ENCODE measurements around the gene RFTN1. TPM values are rescaled to one million over a fixed set of nuclear protein-coding genes. Genes with fewer than 3 reads are reported as not detected.

The RFTN1 gene
- total and polyA plus RNA-seq, 2 donors (not counting 1 experiment from before 2014, with no cell fraction given) = 32.4 to 156 TPM

- peaks cover 0 to 10% of the 10 kb centered on the region in 2 experiments for H3K36me3 ChIP-seq (replicated peaks in 1 of 2; ENCODE audit: control extremely low read depth in 1 of 2, control insufficient read depth in 1 of 2, extremely low read depth in 1 of 2, insufficient read depth in 2 of 2, low read length in 1 of 2)
- peaks cover 97% of the 10 kb centered on the region for H3K79me2 ChIP-seq (ENCODE audit: control insufficient read depth, insufficient read depth, low read length)
- 69% methylated on average over 5 of the region's 6 CpGs for WGBS (ENCODE audit: insufficient coverage)
- CTCF ChIA-PET = no interaction called here
- no peak for DNase-seq
- intact Hi-C loops (cut with micrococcal nuclease) = no loop called here
- H3K27ac ChIP-seq (ENCODE audit: low read length in 2 of 2) = no peak overlapping the region
- no peak overlapping the region for H3K4me2 ChIP-seq (replicated peaks; ENCODE audit: low read depth, low read length, poor library complexity, severe bottlenecking)
- H3K27me3 ChIP-seq (replicated peaks in 1 of 4; ENCODE audit: control extremely low read depth in 1 of 4, control insufficient read depth in 3 of 4, insufficient read depth in 4 of 4, low read length in 3 of 4) = no peaks in the 10 kb centered on the region
- POLR2A ChIA-PET = no interaction called here
- Mint-ChIP-seq H3K4me3 (no peak overlapping the region), H3K27ac (no peak overlapping the region), H3K27me3 (no peaks in the 10 kb centered on the region), H3K4me1 (peaks cover 53% of the 10 kb centered on the region), H3K9me3 (ENCODE audit: insufficient read depth) (no peaks in the 10 kb centered on the region)
- peaks cover 10 to 20% of the 10 kb centered on the region in 2 donors for H3K4me1 ChIP-seq (ENCODE audit: control insufficient read depth in 2 of 2, insufficient read depth in 2 of 2, low read length in 2 of 2)
- H3K9ac ChIP-seq (ENCODE audit: low read length) = no peak overlapping the region
- H4K20me1 ChIP-seq (ENCODE audit: control insufficient read depth, insufficient read depth, low read length, poor library complexity, severe bottlenecking) = peaks cover 24% of the 10 kb centered on the region
- no peak for ATAC-seq (ENCODE audit: low read depth)
- H2AFZ ChIP-seq (ENCODE audit: insufficient read depth, low read depth, low read length, poor library complexity, severe bottlenecking) = no peak overlapping the region
- no peak for TF ChIP-seq EZH2 (IDR thresholded peaks at IDR 0.05; ENCODE audit: borderline replicate concordance, insufficient read depth, low read depth, low read length, poor library complexity, severe bottlenecking)
- TF ChIP-seq CTCF (IDR thresholded peaks at IDR 0.05) = no peak
- no peak overlapping the region for H3K4me3 ChIP-seq (ENCODE audit: control extremely low read depth in 1 of 5, extremely low read depth in 1 of 5, insufficient read depth in 1 of 5, low read depth in 2 of 5, low read length in 4 of 5)
- no peaks in the 10 kb centered on the region for H3K9me3 ChIP-seq (ENCODE audit: control extremely low read depth in 1 of 3, control insufficient read depth in 2 of 3, insufficient read depth in 1 of 3, low read length in 2 of 3)
Observed at GRCh38 chr3:16449369-16449768, 64.1 kb downstream of the RFTN1 start.

GRCh38 chr3:16448639-16449070 is 64.8 kb downstream of the RFTN1 start:
- intact Hi-C loops (cut with micrococcal nuclease) = no loop called here
- H3K4me1 Mint-ChIP-seq = peaks cover 47% of the 10 kb centered on the region
- DNase-seq (no peak), ATAC-seq (ENCODE audit: low read depth) (no peak)
- H3K79me2 ChIP-seq (ENCODE audit: control insufficient read depth, insufficient read depth, low read length) = peaks cover 97% of the 10 kb centered on the region
- TF ChIP-seq EZH2 (IDR thresholded peaks at IDR 0.05; ENCODE audit: borderline replicate concordance, insufficient read depth, low read depth, low read length, poor library complexity, severe bottlenecking) (no peak), CTCF (IDR thresholded peaks at IDR 0.05) (no peak)
- H2AFZ ChIP-seq (ENCODE audit: insufficient read depth, low read depth, low read length, poor library complexity, severe bottlenecking) = no peak overlapping the region
- H3K9ac ChIP-seq (ENCODE audit: low read length) = no peak overlapping the region
- H3K27ac ChIP-seq (ENCODE audit: low read length in 2 of 2) = no peak overlapping the region
- no peaks in the 10 kb centered on the region for H3K27me3 ChIP-seq (replicated peaks in 1 of 4; ENCODE audit: control extremely low read depth in 1 of 4, control insufficient read depth in 3 of 4, insufficient read depth in 4 of 4, low read length in 3 of 4)
- H3K27ac Mint-ChIP-seq = no peak overlapping the region
- H3K9me3 ChIP-seq (ENCODE audit: control extremely low read depth in 1 of 3, control insufficient read depth in 2 of 3, insufficient read depth in 1 of 3, low read length in 2 of 3) = peaks cover 0 to 1% (median 0%) of the 10 kb centered on the region in 3 donors
- H4K20me1 ChIP-seq (ENCODE audit: control insufficient read depth, insufficient read depth, low read length, poor library complexity, severe bottlenecking) = peaks cover 20% of the 10 kb centered on the region
- no peak overlapping the region for H3K4me3 ChIP-seq (ENCODE audit: control extremely low read depth in 1 of 5, extremely low read depth in 1 of 5, insufficient read depth in 1 of 5, low read depth in 2 of 5, low read length in 4 of 5)
- H3K4me1 ChIP-seq (ENCODE audit: control insufficient read depth in 2 of 2, insufficient read depth in 2 of 2, low read length in 2 of 2) = peaks cover 7 to 20% of the 10 kb centered on the region in 2 donors
- H3K4me3 Mint-ChIP-seq = no peak overlapping the region
- ChIA-PET CTCF (no interaction called here), POLR2A (no interaction called here)
- H3K9me3 Mint-ChIP-seq (ENCODE audit: insufficient read depth) = no peaks in the 10 kb centered on the region
- no peaks in the 10 kb centered on the region for H3K27me3 Mint-ChIP-seq
- 78% methylated on average over 4 of the region's 6 CpGs for WGBS (ENCODE audit: insufficient coverage)
- peaks cover 0 to 10% of the 10 kb centered on the region in 2 experiments for H3K36me3 ChIP-seq (replicated peaks in 1 of 2; ENCODE audit: control extremely low read depth in 1 of 2, control insufficient read depth in 1 of 2, extremely low read depth in 1 of 2, insufficient read depth in 2 of 2, low read length in 1 of 2)
- H3K4me2 ChIP-seq (replicated peaks; ENCODE audit: low read depth, low read length, poor library complexity, severe bottlenecking) = no peak overlapping the region
